ENCODE results near the gene CYP46A1.

CYP46A1 gene

DNA sequence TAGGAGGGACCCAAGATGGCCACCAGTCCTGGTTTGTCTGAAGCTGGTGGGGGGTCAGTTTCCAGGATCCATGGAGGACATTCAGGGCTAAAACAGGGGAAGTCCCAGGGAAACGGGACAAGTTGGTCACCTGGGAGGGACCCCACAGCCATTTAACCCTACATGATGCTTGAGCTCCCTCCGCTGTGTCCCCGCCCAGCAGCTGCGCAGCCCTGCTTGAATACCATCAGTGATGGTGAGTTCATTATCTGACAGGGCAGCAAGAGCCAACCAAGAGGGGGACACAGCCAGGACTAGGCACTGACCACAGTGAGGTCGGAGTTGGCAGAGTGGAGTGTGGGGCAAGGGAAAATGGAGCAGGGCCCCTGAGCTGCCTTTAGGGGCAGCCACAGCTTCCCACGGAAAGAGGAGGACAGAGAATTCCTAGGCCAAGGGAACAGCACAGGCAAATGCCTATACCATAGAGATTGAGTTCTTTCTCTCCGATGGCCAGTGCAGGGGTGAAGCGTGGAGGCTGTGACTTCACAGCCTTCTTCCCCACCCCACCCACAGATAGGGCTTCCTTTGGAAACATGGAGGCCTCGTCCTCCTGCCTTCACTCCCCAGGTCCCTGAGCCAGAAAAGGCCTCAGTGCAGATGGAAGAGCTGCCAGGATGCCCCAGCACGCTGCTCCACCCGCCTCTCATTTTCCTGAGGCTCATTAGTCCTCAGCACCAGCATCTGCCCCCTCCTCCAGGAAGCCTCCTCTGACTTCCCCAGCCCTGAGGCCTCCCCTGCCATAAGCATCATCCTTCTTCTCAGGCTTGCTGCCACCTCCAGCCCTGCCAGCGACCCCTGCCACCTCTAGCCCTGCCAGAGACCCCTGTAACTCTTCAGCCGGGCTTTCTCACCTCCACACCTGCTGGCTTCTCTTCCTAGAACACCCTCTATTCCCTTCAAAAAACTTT lies 51.4 kb downstream of the CYP46A1 start:
- ATAC-seq (ENCODE audit: low read depth) (no peak), DNase-seq (ENCODE audit: low spot score in 2 of 2) (no peak)
- Mint-ChIP-seq H3K4me1 (no peaks in the 10 kb centered on the region), H3K27me3 (peaks cover 28% of the 10 kb centered on the region), H3K27ac (no peak overlapping the region), H3K4me3 (no peak overlapping the region), H3K36me3 (no peaks in the 10 kb centered on the region), H3K9me3 (peaks cover 1% of the 10 kb centered on the region)

DNA sequence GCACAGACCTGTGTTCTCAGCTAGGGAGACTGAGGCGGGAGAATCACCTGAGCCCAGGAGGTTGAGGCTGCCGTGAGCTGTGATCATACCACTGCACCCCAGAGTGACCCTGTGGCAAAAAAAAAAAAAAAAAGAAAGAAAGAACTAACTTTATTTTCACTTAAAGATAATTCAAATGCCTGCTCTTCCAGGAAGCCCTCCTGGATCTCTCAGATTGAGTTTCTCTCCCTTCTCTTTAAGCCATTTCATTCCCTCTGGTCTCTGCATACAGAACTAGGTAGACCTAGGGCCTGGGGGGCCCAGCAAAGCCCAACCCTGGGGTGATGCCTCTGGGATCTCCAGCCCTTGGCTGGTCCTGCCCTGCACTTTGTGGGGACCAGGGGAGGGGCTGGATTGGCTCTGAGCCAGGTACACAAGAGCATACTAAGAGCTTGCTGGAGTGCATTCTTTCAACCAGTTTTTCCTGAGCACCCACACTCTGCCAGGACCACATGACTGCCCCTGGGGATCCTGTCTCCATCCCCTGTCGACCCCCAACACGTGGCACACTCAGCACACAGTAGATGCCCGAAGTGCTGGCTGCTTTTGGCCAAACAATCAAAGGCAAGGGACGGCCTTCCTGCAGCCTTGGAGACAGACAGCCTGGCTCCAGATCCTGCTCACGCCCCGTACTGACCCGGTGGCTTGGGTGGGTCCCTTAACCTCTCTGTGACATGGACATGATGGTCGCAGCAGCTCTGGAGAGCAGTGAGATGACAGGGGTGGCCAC lies 52.7 kb downstream of the CYP46A1 start:
- H3K36me3 Mint-ChIP-seq = no peaks in the 10 kb centered on the region
- DNase-seq (ENCODE audit: low spot score in 2 of 2) (no peak), ATAC-seq (ENCODE audit: low read depth) (no peak)
- peaks cover 1% of the 10 kb centered on the region for H3K9me3 Mint-ChIP-seq
- no peak overlapping the region for H3K4me3 Mint-ChIP-seq
- H3K27ac Mint-ChIP-seq = no peak overlapping the region
- peaks cover 29% of the 10 kb centered on the region for H3K27me3 Mint-ChIP-seq
- no peaks in the 10 kb centered on the region for H3K4me1 Mint-ChIP-seq

DNA sequence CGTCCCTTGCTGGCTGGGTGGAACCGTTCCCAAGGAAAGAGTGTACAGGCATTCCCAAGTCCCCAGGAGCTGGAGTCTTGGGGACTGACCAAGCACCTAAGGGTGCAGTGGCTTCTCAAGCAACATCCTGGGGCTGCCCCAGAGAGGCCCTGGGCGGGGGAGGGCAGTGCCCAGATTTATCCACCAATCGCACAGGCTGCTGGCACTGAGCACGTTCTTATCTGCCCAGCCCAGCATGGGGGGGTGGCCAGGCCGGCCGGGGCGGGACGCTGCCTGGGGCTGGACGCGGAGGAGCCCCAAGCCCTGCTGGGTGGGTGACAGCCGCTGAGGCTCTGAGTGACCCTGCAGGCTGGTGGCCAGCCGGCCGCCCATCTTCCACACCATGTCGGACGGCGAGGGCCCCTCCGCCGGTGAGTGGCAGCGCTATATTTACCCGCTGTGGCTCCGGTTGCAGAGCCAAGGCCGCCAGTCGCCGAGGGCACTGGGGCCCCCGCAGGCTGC lies 53.4 kb downstream of the CYP46A1 start:
- H3K4me1 Mint-ChIP-seq = no peaks in the 10 kb centered on the region
- H3K27ac Mint-ChIP-seq = no peak overlapping the region
- H3K4me3 Mint-ChIP-seq = no peak overlapping the region
- ATAC-seq (ENCODE audit: low read depth) = no peak
- H3K36me3 Mint-ChIP-seq = no peaks in the 10 kb centered on the region
- H3K9me3 Mint-ChIP-seq = peaks cover 1% of the 10 kb centered on the region
- H3K27me3 Mint-ChIP-seq = peaks cover 30% of the 10 kb centered on the region
- no peak for DNase-seq (ENCODE audit: low spot score in 2 of 2)

DNA sequence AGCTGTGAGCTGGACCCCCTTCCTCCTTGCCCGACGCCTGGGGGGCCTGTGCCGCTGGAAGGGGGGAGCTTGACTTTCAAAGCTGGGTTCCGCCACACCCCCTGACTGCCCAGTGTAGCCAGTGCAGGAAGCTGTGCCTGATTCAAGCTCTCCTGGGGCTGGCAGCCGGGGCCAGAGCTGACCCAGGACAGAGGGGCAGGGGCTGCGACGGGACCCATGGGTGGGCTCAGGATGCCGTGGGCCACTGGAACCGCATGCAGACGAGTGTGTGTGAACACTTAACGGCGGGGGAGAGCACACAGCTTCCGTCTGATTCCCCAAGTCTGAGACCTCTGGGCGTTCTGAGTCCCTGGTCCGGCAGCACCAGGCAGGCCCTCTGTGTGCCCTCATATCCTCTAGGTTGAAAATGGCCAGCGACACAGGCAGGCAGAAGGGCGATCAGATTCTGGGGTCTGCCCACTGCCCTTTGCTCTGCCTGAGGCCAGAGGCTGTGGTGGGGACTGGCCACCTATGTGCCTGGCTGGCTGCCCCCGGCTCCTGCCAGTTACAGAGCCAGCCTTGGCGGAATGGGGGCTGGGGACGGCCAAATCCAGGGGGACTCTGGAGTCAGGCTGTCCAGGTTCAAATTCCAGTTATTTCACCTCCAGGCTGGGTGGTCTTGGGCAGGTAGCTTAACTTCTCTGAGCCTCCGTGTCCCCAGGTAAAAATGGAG lies 54.0 kb downstream of the CYP46A1 start:
- ATAC-seq (ENCODE audit: low read depth) (no peak), DNase-seq (ENCODE audit: low spot score in 2 of 2) (no peak)
- H3K36me3 Mint-ChIP-seq = no peaks in the 10 kb centered on the region
- H3K9me3 Mint-ChIP-seq = peaks cover 1% of the 10 kb centered on the region
- peaks cover 29% of the 10 kb centered on the region for H3K27me3 Mint-ChIP-seq
- no peak overlapping the region for H3K4me3 Mint-ChIP-seq
- no peak overlapping the region for H3K27ac Mint-ChIP-seq
- H3K4me1 Mint-ChIP-seq = no peaks in the 10 kb centered on the region

DNA sequence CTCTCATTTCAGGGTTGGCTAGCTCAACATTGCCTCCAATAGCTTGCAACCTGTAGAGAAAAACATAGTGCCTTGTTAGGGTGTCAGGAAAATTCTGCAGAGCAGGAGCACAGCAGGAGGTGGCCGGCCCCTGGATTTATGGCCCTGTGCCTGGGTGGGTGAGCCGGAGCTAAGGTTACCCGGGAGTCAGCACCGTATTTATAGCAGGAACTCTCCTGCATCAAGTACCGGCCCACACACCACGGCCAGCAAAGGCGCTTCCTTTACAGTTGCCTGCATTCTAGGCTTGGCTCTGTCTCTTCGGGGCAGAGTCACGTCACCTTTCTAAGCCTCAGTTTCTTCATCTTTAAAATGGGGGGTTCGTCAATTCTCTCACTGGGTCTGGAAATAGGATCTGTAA lies 56.3 kb downstream of the CYP46A1 start:
- Mint-ChIP-seq H3K27me3 (peaks cover 20% of the 10 kb centered on the region), H3K9me3 (peaks cover 1% of the 10 kb centered on the region), H3K27ac (no peak overlapping the region), H3K36me3 (no peaks in the 10 kb centered on the region), H3K4me3 (no peak overlapping the region), H3K4me1 (no peaks in the 10 kb centered on the region)
- ATAC-seq (ENCODE audit: low read depth) = no peak
- DNase-seq (ENCODE audit: low spot score in 2 of 2) = no peak

DNA sequence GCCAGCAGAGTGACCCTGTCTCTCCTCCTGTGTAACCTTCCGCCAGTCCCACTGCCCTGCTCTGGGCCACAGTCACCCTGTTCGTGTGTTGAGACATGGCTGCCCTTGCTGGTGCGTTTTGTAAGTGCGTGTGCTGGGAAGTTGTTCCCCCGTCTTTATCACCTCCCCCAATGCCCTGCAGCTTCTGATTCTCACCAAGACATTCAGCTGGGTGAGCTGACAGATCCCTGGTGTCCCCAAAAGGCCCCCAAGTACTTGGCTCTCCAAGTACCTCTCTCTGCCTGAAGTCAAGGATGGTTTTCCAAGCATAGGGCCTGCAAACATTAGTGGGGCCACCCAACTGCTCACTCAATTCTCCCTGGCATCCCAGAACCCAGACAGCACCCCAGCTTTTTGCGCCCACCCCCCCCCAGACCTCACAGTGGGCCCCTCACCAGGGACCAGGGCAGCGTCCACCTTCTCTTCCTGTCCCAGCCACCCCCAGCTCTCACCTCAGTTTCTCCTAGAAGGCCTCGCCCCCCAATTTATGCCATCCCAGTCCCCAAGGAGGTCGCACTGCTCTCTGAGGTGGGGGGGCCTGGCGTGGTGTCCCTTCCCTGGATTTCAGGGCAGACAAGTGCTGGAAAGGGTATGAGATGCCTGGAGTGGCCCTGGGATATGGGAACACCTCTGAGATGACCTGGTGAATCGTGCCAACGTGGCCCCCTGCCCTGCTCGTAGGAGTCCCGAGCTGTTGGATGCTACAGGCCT lies 57.3 kb downstream of the CYP46A1 start:
- no peak for DNase-seq (ENCODE audit: low spot score in 2 of 2)
- Mint-ChIP-seq H3K4me3 (no peak overlapping the region), H3K4me1 (no peaks in the 10 kb centered on the region), H3K36me3 (no peaks in the 10 kb centered on the region), H3K9me3 (peaks cover 1% of the 10 kb centered on the region), H3K27ac (no peak overlapping the region), H3K27me3 (peaks cover 18% of the 10 kb centered on the region)
- no peak for ATAC-seq (ENCODE audit: low read depth)

DNA sequence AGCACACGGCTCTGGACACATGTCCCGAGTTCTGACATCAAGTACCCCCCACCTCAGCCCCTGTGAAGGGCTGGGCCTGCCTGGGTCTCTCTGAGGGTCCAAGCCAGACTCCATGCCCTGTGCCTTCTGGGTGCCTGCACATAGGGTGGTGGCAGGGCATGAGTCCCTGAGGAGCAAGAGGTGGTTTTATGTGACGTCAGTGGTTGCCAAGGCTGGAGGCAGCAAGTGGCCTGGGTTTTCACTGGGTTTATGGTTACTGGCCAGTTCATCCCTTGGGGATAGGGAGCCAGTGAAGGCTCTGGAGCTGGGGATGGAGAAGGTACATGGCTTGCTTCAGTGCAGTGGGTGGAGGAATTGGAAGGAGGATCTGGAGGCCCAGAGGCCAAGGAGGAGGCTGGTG lies 58.0 kb downstream of the CYP46A1 start:
- Mint-ChIP-seq H3K4me3 (no peak overlapping the region), H3K4me1 (no peaks in the 10 kb centered on the region), H3K9me3 (peaks cover 1% of the 10 kb centered on the region), H3K36me3 (no peaks in the 10 kb centered on the region), H3K27ac (no peak overlapping the region), H3K27me3 (peaks cover 12% of the 10 kb centered on the region)
- ATAC-seq (ENCODE audit: low read depth) = no peak
- no peak for DNase-seq (ENCODE audit: low spot score in 2 of 2)

DNA sequence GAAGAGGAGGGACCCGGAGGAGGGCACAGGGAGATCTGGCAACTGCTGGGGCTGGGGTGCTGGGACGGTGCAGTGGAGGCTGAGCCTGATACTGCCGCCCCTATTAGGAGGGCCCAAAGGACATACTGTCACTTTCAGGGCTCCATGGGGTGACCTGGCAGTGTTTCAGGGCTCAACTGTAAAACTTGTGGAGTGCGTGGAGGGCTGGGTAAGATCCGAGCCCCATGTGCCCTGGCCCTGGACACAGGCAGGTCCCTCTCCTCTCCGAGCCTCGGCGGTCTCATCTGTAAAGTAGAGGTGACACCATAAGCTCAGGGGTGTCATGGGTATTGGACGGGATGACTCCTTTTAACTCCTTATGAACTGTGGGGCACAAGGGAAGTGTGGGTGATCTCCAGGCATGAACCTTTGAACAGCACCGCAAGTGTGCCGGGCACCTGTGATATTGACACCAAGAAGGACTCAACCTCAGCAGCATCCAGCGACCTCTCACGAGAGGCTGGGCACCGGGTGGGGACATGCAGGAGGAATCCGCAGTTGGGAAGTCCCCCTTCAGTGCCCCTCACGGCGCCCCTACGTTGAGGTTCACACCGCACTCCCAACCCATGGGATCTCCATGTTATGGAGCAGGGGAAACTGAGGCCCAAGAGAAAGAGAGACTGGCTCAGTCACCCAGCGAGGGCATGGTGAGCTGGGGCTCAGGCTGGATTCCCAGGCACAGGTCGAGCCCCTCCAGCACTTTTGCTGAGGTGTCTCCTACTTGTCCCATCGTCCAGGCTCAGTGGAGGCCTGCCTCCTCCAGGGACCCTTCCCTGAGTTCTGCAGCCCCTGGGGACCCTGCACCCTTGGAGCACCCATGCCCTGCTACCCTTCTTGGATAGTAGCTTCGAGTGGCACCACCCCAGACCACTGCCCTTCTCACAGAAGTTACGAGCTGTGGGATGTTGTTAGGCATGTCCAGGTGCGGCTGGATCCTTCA lies 58.7 kb downstream of the CYP46A1 start:
- no peak overlapping the region for H3K4me3 Mint-ChIP-seq
- DNase-seq (ENCODE audit: low spot score in 2 of 2) (no peak), ATAC-seq (ENCODE audit: low read depth) (no peak)
- no peaks in the 10 kb centered on the region for H3K4me1 Mint-ChIP-seq
- H3K27ac Mint-ChIP-seq = no peak overlapping the region
- no peaks in the 10 kb centered on the region for H3K36me3 Mint-ChIP-seq
- H3K9me3 Mint-ChIP-seq = peaks cover 1% of the 10 kb centered on the region
- H3K27me3 Mint-ChIP-seq = peaks cover 14% of the 10 kb centered on the region

DNA sequence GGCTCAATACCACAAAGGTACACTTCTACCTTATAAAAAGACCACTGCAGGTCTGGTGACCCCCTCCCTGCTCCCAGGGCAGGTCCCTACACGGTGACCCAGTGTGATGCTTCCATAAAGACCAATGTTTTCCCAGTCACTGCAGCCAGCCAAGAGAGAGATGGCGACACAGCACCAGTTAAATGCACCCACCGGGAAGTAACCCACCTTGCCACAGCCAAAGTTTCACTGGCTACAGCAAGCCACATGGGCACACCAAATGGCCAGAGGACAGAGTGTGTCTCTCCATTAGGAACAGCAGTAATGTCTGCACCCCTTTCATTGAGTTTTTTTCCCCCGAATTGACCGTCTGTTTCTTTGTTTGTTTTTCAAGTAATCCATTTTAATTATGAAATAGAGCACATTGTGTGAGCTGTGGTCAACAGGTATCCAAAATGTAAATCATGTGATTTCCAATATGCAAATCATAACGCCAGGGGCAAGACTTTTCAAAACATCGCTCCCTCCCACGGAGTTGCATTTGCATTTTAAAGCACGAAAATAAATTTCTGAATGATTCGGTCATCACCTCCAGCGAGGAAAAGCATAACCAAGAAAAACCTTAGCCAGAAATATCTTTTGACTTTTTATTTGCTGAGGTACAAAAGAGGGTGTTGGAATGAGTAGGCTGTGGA lies 60.2 kb downstream of the CYP46A1 start:
- H3K36me3 Mint-ChIP-seq = no peaks in the 10 kb centered on the region
- H3K27me3 Mint-ChIP-seq = peaks cover 21% of the 10 kb centered on the region
- H3K4me1 Mint-ChIP-seq = no peaks in the 10 kb centered on the region
- H3K4me3 Mint-ChIP-seq = no peak overlapping the region
- no peak overlapping the region for H3K27ac Mint-ChIP-seq
- no peaks in the 10 kb centered on the region for H3K9me3 Mint-ChIP-seq
- no peak for ATAC-seq (ENCODE audit: low read depth)
- DNase-seq (ENCODE audit: low spot score in 2 of 2) = no peak

DNA sequence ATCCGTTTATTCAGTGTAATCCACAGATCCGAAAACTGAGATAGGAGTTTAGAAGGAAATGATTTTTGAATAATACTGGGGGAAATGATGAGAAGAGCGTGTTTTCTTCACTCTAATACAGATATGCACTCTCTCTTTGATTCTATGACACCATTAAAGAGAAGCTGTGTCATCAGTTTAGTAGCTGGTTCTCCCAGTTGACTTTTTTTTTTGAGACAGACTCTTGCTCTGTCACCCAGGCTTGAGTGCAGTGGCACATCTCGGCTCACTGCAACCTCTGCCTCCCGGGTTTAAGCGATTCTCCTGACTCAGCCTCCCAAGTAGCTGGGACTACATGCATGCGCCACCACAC lies 60.8 kb downstream of the CYP46A1 start:
- DNase-seq (ENCODE audit: low spot score in 2 of 2) (no peak), ATAC-seq (ENCODE audit: low read depth) (no peak)
- Mint-ChIP-seq H3K27ac (no peak overlapping the region), H3K9me3 (no peaks in the 10 kb centered on the region), H3K4me3 (no peak overlapping the region), H3K4me1 (no peaks in the 10 kb centered on the region), H3K27me3 (peaks cover 20% of the 10 kb centered on the region), H3K36me3 (no peaks in the 10 kb centered on the region)

DNA sequence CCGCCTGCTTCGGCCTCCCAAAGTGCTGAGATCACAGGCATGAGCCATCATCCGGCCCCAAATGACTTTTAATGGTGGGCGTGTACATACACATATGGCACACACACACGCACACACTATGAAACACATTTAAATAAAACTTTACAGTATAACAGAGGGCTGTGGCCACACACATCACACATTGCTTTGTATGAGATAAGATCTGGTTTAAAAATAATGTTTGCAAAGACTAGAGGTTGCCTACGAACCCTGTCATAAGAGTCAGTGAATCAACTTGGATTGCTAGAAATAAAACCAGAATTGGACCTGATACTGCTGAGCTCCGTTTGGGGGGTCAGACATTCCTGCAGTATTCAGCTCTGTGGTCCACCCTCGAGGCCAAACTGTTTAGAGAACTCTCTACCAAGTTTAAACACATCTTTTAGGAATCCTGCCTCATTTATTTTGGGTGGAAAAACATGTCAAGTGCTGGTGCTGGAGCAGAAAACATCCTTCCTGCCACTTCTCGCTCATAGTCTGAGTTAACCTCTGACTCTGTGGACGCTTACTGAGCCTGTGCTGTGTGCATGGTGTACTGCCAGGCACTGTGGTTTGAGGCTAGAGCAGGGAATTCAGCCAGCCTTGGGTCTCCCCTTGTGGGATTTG lies 61.3 kb downstream of the CYP46A1 start:
- H3K4me1 Mint-ChIP-seq = no peaks in the 10 kb centered on the region
- H3K9me3 Mint-ChIP-seq = no peaks in the 10 kb centered on the region
- no peaks in the 10 kb centered on the region for H3K36me3 Mint-ChIP-seq
- no peak overlapping the region for H3K27ac Mint-ChIP-seq
- peaks cover 22% of the 10 kb centered on the region for H3K27me3 Mint-ChIP-seq
- no peak for ATAC-seq (ENCODE audit: low read depth)
- DNase-seq (ENCODE audit: low spot score in 2 of 2) = no peak
- H3K4me3 Mint-ChIP-seq = no peak overlapping the region

DNA sequence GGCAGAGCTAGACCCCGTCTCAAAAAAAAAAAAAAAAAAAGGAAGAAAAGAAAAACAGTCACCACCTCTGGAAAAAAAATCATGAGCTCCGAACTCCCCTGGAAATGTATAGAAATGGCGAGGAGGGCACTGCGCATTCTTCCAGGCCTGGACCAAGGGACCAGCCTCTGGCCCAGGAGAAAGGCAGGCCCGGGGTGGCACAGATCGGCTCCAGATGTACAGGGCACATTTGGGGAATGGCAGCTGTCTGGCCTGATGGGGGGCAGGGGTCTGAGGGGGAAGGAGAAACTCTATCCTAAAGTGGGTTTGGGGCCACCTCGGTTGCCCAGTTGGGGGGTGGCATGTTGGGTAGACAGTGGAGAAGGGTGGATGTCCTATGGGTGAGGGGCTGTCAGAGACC lies 63.1 kb downstream of the CYP46A1 start:
- Mint-ChIP-seq H3K27me3 (peaks cover 22% of the 10 kb centered on the region), H3K9me3 (no peaks in the 10 kb centered on the region), H3K4me1 (no peaks in the 10 kb centered on the region), H3K4me3 (no peak overlapping the region), H3K36me3 (no peaks in the 10 kb centered on the region), H3K27ac (no peak overlapping the region)
- DNase-seq (ENCODE audit: low spot score in 2 of 2) = no peak
- no peak for ATAC-seq (ENCODE audit: low read depth)
